IMR-90 (cell line): ENCODE measurements around the gene UBA52. TPM values are rescaled to one million over a fixed set of nuclear protein-coding genes. Genes with fewer than 3 reads are reported as not detected.

Experiments used
- ATAC-seq: fragments of 200-7000 bp; cut with Tn5 transposase; 2 replicates; pipeline ENCODE4 v1.9.1; 2020; ENCODE audit warnings: low read depth, mild to moderate bottlenecking, moderate library complexity
- BruUV-seq: library from RNA; stranded (reverse); fragments of 400-500 nt; replicated peaks from 2 replicates; lab custom pipeline; 2021; lab: Mats Ljungman, UMichigan
- CTCF ChIA-PET: fragments of 300-600 bp; formaldehyde crosslinking; extraction: SDS; loops from one replicate; lab custom pipeline; 2021; ENCODE audit warnings: antibody characterized with exemption; lab: Yijun Ruan, JAX
- POLR2A ChIA-PET: fragments of 300-600 bp; sonication (Branson Sonifier 250); formaldehyde crosslinking; loops from one replicate; lab custom pipeline; 2022; ENCODE audit warnings: antibody characterized with exemption; ENCODE audit not compliant: unreplicated experiment; lab: Charles Lee
- DNase-seq: peaks from one replicate; pipeline ENCODE4 v3.0.0; 2013
- H2AFZ ChIP-seq: replicated peaks from 2 replicates; pipeline ENCODE3; 2013; ENCODE audit warnings: low read length, mild to moderate bottlenecking; ENCODE audit not compliant: poor library complexity
- H2AK5ac ChIP-seq: 2 replicates; pipeline ENCODE4 v1.6.1; 2013; ENCODE audit warnings: low read depth, low read length, inconsistent platforms
- H2AK9ac ChIP-seq: replicated peaks from 2 replicates; pipeline ENCODE3; 2013; ENCODE audit warnings: mild to moderate bottlenecking, low read depth, low read length, moderate library complexity; ENCODE audit not compliant: poor library complexity
- H2BK120ac ChIP-seq: 2 replicates; pipeline ENCODE4 v1.6.1; 2013; ENCODE audit warnings: low read depth, low read length, inconsistent platforms
- H2BK15ac ChIP-seq: 3 replicates; pipeline ENCODE4 v1.6.1; 2013; ENCODE audit warnings: low read depth, low read length, inconsistent platforms
- H2BK20ac ChIP-seq: 2 replicates; pipeline ENCODE4 v1.6.1; 2013; ENCODE audit warnings: low read depth, mild to moderate bottlenecking, inconsistent platforms, low read length, moderate library complexity
- H2BK5ac ChIP-seq: 2 replicates; pipeline ENCODE4 v1.6.1; 2013; ENCODE audit warnings: mild to moderate bottlenecking, low read depth, low read length, inconsistent platforms; ENCODE audit not compliant: poor library complexity, severe bottlenecking
- H3K14ac ChIP-seq: replicated peaks from 2 replicates; pipeline ENCODE4 v1.6.1; 2013; ENCODE audit warnings: low read depth, low read length, inconsistent platforms
- H3K18ac ChIP-seq: 2 replicates; pipeline ENCODE4 v1.6.1; 2013; ENCODE audit warnings: low read depth, low read length, control low read depth
- H3K23ac ChIP-seq: 2 replicates; pipeline ENCODE4 v1.6.1; 2013; ENCODE audit warnings: low read depth, low read length, inconsistent platforms
- H3K27ac ChIP-seq: 2 replicates; pipeline ENCODE4 v1.5.1; 2013; ENCODE audit warnings: mild to moderate bottlenecking, control low read depth, low read length; ENCODE audit not compliant: insufficient read depth
- H3K27me3 ChIP-seq: 2 replicates; pipeline ENCODE4 v1.6.1; 2013; ENCODE audit warnings: low read length; ENCODE audit not compliant: control insufficient read depth, insufficient read depth
- H3K36me3 ChIP-seq: 2 replicates; pipeline ENCODE4 v1.6.1; 2013; ENCODE audit warnings: low read length, mixed read lengths; ENCODE audit not compliant: control insufficient read depth, insufficient read depth
- H3K4ac ChIP-seq: 2 replicates; pipeline ENCODE4 v1.6.1; 2013; ENCODE audit warnings: low read depth, low read length, inconsistent platforms
- H3K4me1 ChIP-seq: 2 replicates; pipeline ENCODE4 v1.6.1; 2013; ENCODE audit warnings: low read length, mixed read lengths; ENCODE audit not compliant: control insufficient read depth, insufficient read depth
- H3K4me2 ChIP-seq: 2 replicates; pipeline ENCODE4 v1.6.1; 2013; ENCODE audit warnings: low read depth, mild to moderate bottlenecking, control low read depth, low read length, moderate library complexity
- H3K4me3 ChIP-seq: 2 replicates; pipeline ENCODE4 v1.5.1; 2013; ENCODE audit warnings: low read depth, mild to moderate bottlenecking, control low read depth, low read length, moderate library complexity; ENCODE audit not compliant: insufficient read depth
- H3K56ac ChIP-seq: 2 replicates; pipeline ENCODE4 v1.6.1; 2013; ENCODE audit warnings: low read length, inconsistent platforms; ENCODE audit not compliant: insufficient read depth; ENCODE audit errors: extremely low read depth
- H3K79me1 ChIP-seq, 2 experiments: 2 replicates each; pipeline ENCODE4 v1.6.1; 2013; ENCODE audit warnings: low read length in 2 of 2, inconsistent platforms in 1 of 2, low read depth in 1 of 2
- H3K9ac ChIP-seq: 2 replicates; pipeline ENCODE4 v1.6.1; 2013; ENCODE audit warnings: low read depth, low read length, control low read depth
- H3K9me1 ChIP-seq: 2 replicates; pipeline ENCODE4 v1.6.1; 2013; ENCODE audit warnings: low read length, inconsistent platforms; ENCODE audit not compliant: insufficient read depth
- H3K9me3 ChIP-seq: 2 replicates; pipeline ENCODE4 v1.6.1; 2013; ENCODE audit warnings: low read length; ENCODE audit not compliant: control insufficient read depth, insufficient read depth
- H4K20me1 ChIP-seq: 2 replicates; pipeline ENCODE4 v1.6.1; 2013; ENCODE audit warnings: low read length, inconsistent platforms; ENCODE audit not compliant: insufficient read depth
- H4K5ac ChIP-seq: 2 replicates; pipeline ENCODE4 v1.6.1; 2013; ENCODE audit warnings: mild to moderate bottlenecking, low read depth, low read length, control low read depth
- H4K8ac ChIP-seq, 2 experiments: 2 replicates each; pipeline ENCODE4 v1.6.1; 2013; ENCODE audit warnings: low read depth in 2 of 2, low read length in 2 of 2, control low read depth in 1 of 2, inconsistent platforms in 1 of 2
- H4K91ac ChIP-seq: 2 replicates; pipeline ENCODE4 v1.6.1; 2013; ENCODE audit warnings: low read depth, low read length, inconsistent platforms; ENCODE audit not compliant: insufficient read depth
- BHLHE40 ChIP-seq: fragments of 150-350 bp; IDR thresholded peaks from 2 replicates; pipeline ENCODE4 v1.6.1; 2016; ENCODE audit warnings: mild to moderate bottlenecking, low read depth, low read length
- CHD1 ChIP-seq: IDR thresholded peaks from 2 replicates; pipeline ENCODE4 v1.6.1; 2012; ENCODE audit warnings: low read depth, low read length, improper control_type of control experiment
- CTCF ChIP-seq: conservative IDR thresholded peaks from 2 replicates; pipeline ENCODE4 v1.5.1; 2012; ENCODE audit warnings: mild to moderate bottlenecking, low read depth, low read length, improper control_type of control experiment
- ELK1 ChIP-seq: fragments of 150-350 bp; IDR thresholded peaks from 2 replicates; pipeline ENCODE4 v1.6.1; 2016; ENCODE audit warnings: low read depth, mild to moderate bottlenecking, low read length, moderate library complexity, borderline replicate concordance
- FOS ChIP-seq: fragments of 150-350 bp; IDR thresholded peaks from 2 replicates; pipeline ENCODE4 v1.6.1; 2016; ENCODE audit warnings: low read depth, low read length
- MAFK ChIP-seq: IDR thresholded peaks from 2 replicates; pipeline ENCODE4 v1.6.1; 2012; ENCODE audit warnings: low read depth, low read length, improper control_type of control experiment
- MAZ ChIP-seq: IDR thresholded peaks from 2 replicates; pipeline ENCODE4 v1.6.1; 2012; ENCODE audit warnings: low read depth, mild to moderate bottlenecking, low read length, improper control_type of control experiment, moderate library complexity, borderline replicate concordance
- MXI1 ChIP-seq: IDR thresholded peaks from 2 replicates; pipeline ENCODE4 v1.6.1; 2012; ENCODE audit warnings: low read depth, mild to moderate bottlenecking, low read length, moderate library complexity, borderline replicate concordance
- NFE2L2 ChIP-seq: fragments of 150-350 bp; IDR thresholded peaks from 2 replicates; pipeline ENCODE4 v1.6.1; 2016; ENCODE audit warnings: low read depth, mild to moderate bottlenecking, low read length
- POLR2A ChIP-seq: IDR thresholded peaks from 2 replicates; pipeline ENCODE4 v1.6.1; 2012; ENCODE audit warnings: mild to moderate bottlenecking, low read depth, low read length
- RAD21 ChIP-seq: IDR thresholded peaks from 2 replicates; pipeline ENCODE4 v1.6.1; 2012; ENCODE audit warnings: low read length, improper control_type of control experiment
- RCOR1 ChIP-seq: IDR thresholded peaks from 2 replicates; pipeline ENCODE4 v1.6.1; 2012; ENCODE audit warnings: mild to moderate bottlenecking, low read length, improper control_type of control experiment; ENCODE audit not compliant: insufficient replicate concordance
- USF2 ChIP-seq: fragments of 150-350 bp; IDR thresholded peaks from 2 replicates; pipeline ENCODE4 v1.6.1; 2017; ENCODE audit warnings: mild to moderate bottlenecking, antibody characterized with exemption, low read length, low read depth
- whole genome bisulfite sequencing, 2 experiments: methylation state at CpG; one replicate each; pipeline versions ENCODE4 v1.1.5 to v1.1.7; 2013; ENCODE audit warnings: missing lambda C conversion rate in 2 of 2; ENCODE audit not compliant: insufficient read length in 1 of 2; ENCODE audit errors: extremely low coverage in 2 of 2; 5-methylcytosine and 5-hydroxymethylcytosine counted together
- dilution Hi-C: fragments of 300-500 bp; cut with HindIII; formaldehyde crosslinking; loops from one replicate; pipeline ENCODE4 v1.14.3; 2018; ENCODE audit warnings: low sequenced_read_pairs; ENCODE audit not compliant: unreplicated experiment
- in situ Hi-C: fragments of 300-500 bp; cut with MboI; formaldehyde crosslinking; loops from 3 replicates; pipeline ENCODE4 v1.14.3; 2019; ENCODE audit warnings: low sequenced_read_pairs, inconsistent platforms, mixed read lengths
- intact Hi-C: fragments of 100-400 bp; cut with micrococcal nuclease; formaldehyde crosslinking; loops from 2 replicates; pipeline ENCODE4 v1.10.0; 2022
- polyA plus RNA-seq, 3 experiments: library from polyadenylated mRNA; depleted of rRNA; stranded (reverse); fragments of >200 nt; gene quantifications; 2 replicates each; pipeline ENCODE4 v1.2.3, GENCODE V29; 2012; ENCODE audit warnings: low replicate concordance in 1 of 3
- total RNA-seq: library from RNA; depleted of rRNA; stranded (reverse); fragments of >200 nt; gene quantifications from 2 replicates; pipeline ENCODE4 v1.2.3, GENCODE V29; 2012

The UBA52 gene
- total and polyA plus RNA-seq, 2 of the 4 experiments (the other 2 are of a cell fraction): 1,030 to 3,008 TPM

GRCh38 chr19:18557411-18558201 is 14.1 kb upstream of the UBA52 start, which contains the start of gene KXD1:
Gene KXD1 (plus strand): TSS chr19:18557870. CDS start chr19:18562057, 4,187 bp downstream.
- 0% methylated on average over 33 of the region's 58 CpGs; no CpG with 5 or more reads in 1 of the 2 experiments for WGBS, 2 experiments
- Histone ChIP-seq H4K8ac (peak within 1 kb of the TSS; percentile 85 to 99), H3K4me1 (0 out of 2 replicates have a peak, but pooled peaks cover 2% of the 10 kb centered on the region)
- TF ChIP-seq CTCF: no peak
- TF ChIP-seq CHD1: no peak
- peak; percentile 100 for TF ChIP-seq RCOR1
- no peak for TF ChIP-seq NFE2L2
- peak; percentile 80; the same call in 1 of the 2 replicates for TF ChIP-seq MXI1
- peak; percentile 72 for TF ChIP-seq POLR2A
- no peak for TF ChIP-seq MAFK
- TF ChIP-seq USF2: peak; percentile 20; the same call in 1 of the 2 replicates
- TF ChIP-seq ELK1: no peak
- TF ChIP-seq FOS: no peak
- TF ChIP-seq BHLHE40: peak; percentile 60
- no peak for TF ChIP-seq RAD21
- peak; percentile 79; the same call in 1 of the 2 replicates for TF ChIP-seq MAZ

More at GRCh38 chr19:18557411-18558201, 14.1 kb upstream of the UBA52 start, which contains the start of gene KXD1:
- peak within 1 kb of the TSS; percentile 94 for H4K5ac ChIP-seq
- peak within 1 kb of the TSS; percentile 100 for H2AK9ac ChIP-seq
- peaks cover 10% of the 10 kb centered on the region for H3K36me3 ChIP-seq
- peak within 1 kb of the TSS; percentile 69 for H2BK5ac ChIP-seq
- intact Hi-C loops: loop anchor here (1.0 to 5.0 kb wide), 2 partner anchors 35 to 105 kb away; partner anchors contain the start of gene ELL
- H3K4me2 ChIP-seq: peak within 1 kb of the TSS; percentile 80
- dilution Hi-C loops: no loop called here
- H2BK15ac ChIP-seq: no peak within 1 kb of the TSS
- H3K4ac ChIP-seq: peak within 1 kb of the TSS; percentile 96
- CTCF ChIA-PET: interaction anchor here (0.5 to 1.1 kb wide), 3 partner anchors 31 to 38 kb away, joined by 3 to 4 read pairs (median 3); partner anchors contain the start of gene REX1BD
- H3K27me3 ChIP-seq: no peaks in the 10 kb centered on the region
- peak within 1 kb of the TSS; percentile 96 for H2AFZ ChIP-seq
- H3K14ac ChIP-seq: peak within 1 kb of the TSS; percentile 92
- peak within 1 kb of the TSS; percentile 81 for H3K9ac ChIP-seq
- in situ Hi-C loops: no loop called here
- peak within 1 kb of the TSS; percentile 76 for H3K4me3 ChIP-seq
- no peaks in the 10 kb centered on the region for H4K20me1 ChIP-seq
- no peaks in the 10 kb centered on the region for H3K9me3 ChIP-seq
- peak within 1 kb of the TSS; percentile 90 for H3K23ac ChIP-seq
- POLR2A ChIA-PET: interaction anchor here (0.7 to 1.0 kb wide), 2 partner anchors 91 to 385 kb away, joined by 3 to 16 read pairs; no protein-coding TSS in a partner anchor
- BruUV-seq: no TSS peak
- peak within 1 kb of the TSS; percentile 65 for H3K27ac ChIP-seq
- H3K56ac ChIP-seq: peak within 1 kb of the TSS; percentile 83
- H4K91ac ChIP-seq: peak within 1 kb of the TSS; percentile 88
- H3K79me1 ChIP-seq: peaks cover 14 to 39% of the 10 kb centered on the region in 2 experiments
- ATAC-seq: peak; percentile 100
- peak within 1 kb of the TSS; percentile 41 for H3K18ac ChIP-seq
- H2BK20ac ChIP-seq: no peak within 1 kb of the TSS
- H3K9me1 ChIP-seq: 0 out of 2 replicates have a peak, but pooled peaks cover 2% of the 10 kb centered on the region
- DNase-seq: peak; percentile 99
- H2BK120ac ChIP-seq: peak within 1 kb of the TSS; percentile 29; the same call in 1 of the 2 replicates
- H2AK5ac ChIP-seq: peak within 1 kb of the TSS; percentile 90
